Measurements from ENCODE around the gene MAP1LC3B2. TPM values are rescaled to one million over a fixed set of nuclear protein-coding genes. Genes with fewer than 3 reads are reported as not detected.

The MAP1LC3B2 gene
- total and polyA plus RNA-seq, 2 of the 8 experiments (the other 6 are each of a cell fraction or from before 2014, with no cell fraction given): 0.39 to 1.5 TPM

DNA sequence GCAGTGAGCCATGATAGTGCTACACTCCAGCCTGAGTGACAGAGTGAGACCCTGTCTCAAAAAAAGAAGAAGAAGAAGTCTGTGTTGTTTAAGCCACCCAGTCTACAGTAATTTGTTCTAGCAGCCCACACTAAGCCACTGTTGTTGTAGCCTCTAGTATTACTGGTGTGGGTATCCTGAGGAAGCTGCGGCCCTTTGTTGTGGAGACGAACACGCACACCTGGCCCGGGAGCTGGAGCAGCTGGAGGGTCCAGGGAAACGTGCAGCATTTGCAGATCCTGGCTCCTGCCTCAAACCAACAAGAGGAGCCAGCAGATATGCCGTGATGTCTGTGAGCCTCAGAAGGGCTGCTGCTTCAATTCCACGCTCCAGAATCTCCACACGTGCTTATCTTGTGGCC is 65.3 kb downstream of the MAP1LC3B2 start:
- H3K4me3 ChIP-seq (ENCODE audit: extremely low read depth in 1 of 4, insufficient read depth in 2 of 4, low read depth in 3 of 4, low read length in 4 of 4): no peak overlapping the region
- FAIRE-seq (no peak), DNase-seq (ENCODE audit: low read depth in 1 of 2, low spot score in 2 of 2) (no peak)
- peak overlapping the region; percentile 70 for H2AFZ ChIP-seq (ENCODE audit: low read length)
- H3K9ac ChIP-seq (replicated peaks in 1 of 4; ENCODE audit: extremely low read depth in 1 of 4, low read depth in 3 of 4, low read length in 3 of 4): no peak overlapping the region
- H2BK5ac ChIP-seq (ENCODE audit: low read depth, low read length): no peak overlapping the region
- no peaks in the 10 kb centered on the region for H3K79me2 ChIP-seq (ENCODE audit: control insufficient read depth in 1 of 2, insufficient read depth in 2 of 2, low read length in 2 of 2)
- POLR2A ChIA-PET (ENCODE audit: partially characterized antibody): interaction anchor here (1.2 kb wide), 1 partner anchor 9 kb away, joined by 3 read pairs; no protein-coding TSS in a partner anchor
- no peak overlapping the region; a peak in 1 of 4 replicates for H3K4me2 ChIP-seq (ENCODE audit: insufficient read depth in 1 of 2, low read depth in 2 of 2, low read length in 2 of 2)
- H2BK20ac ChIP-seq (ENCODE audit: low read length): no peak overlapping the region
- no peaks in the 10 kb centered on the region for H4K20me1 ChIP-seq (replicated peaks in 1 of 2; ENCODE audit: control insufficient read depth in 1 of 2, insufficient read depth in 2 of 2, low read length in 2 of 2)
- H3K36me3 ChIP-seq (ENCODE audit: control insufficient read depth in 2 of 4, insufficient read depth in 4 of 4, low read length in 3 of 4): no peaks in the 10 kb centered on the region
- no peak overlapping the region for H3K18ac ChIP-seq (ENCODE audit: extremely low read depth, low read length)
- no peak overlapping the region for H2BK120ac ChIP-seq (replicated peaks; ENCODE audit: low read depth, low read length)
- H3K4ac ChIP-seq (replicated peaks; ENCODE audit: insufficient read length, low read depth, low read length): no peak overlapping the region
- CTCF ChIA-PET (ENCODE audit: partially characterized antibody): interaction anchor here (1.0 to 2.0 kb wide), 3 partner anchors 8 to 20 kb away, joined by 3 to 5 read pairs (median 3); no protein-coding TSS in a partner anchor
- no peak overlapping the region for H2BK12ac ChIP-seq (ENCODE audit: low read depth, low read length)
- H3K23me2 ChIP-seq (ENCODE audit: low read depth, low read length): no peaks in the 10 kb centered on the region
- H4K5ac ChIP-seq (ENCODE audit: insufficient read length, low read depth, low read length): no peak overlapping the region
- no peaks in the 10 kb centered on the region for H3K79me1 ChIP-seq (ENCODE audit: low read depth, low read length)
- no peak overlapping the region for H4K8ac ChIP-seq (ENCODE audit: extremely low read depth, insufficient read depth, low read length)
- H3K23ac ChIP-seq (ENCODE audit: insufficient read length): no peak overlapping the region
- H3K4me1 ChIP-seq (replicated peaks in 1 of 4; ENCODE audit: control insufficient read depth in 3 of 4, insufficient read depth in 4 of 4, low read length in 3 of 4): peaks cover 0 to 5% (median 0%) of the 10 kb centered on the region in 4 experiments; a peak in 2 of 7 replicates
- 93% methylated on average over 8 of the region's 8 CpGs; no CpG with 5 or more reads in 1 of the 2 experiments for WGBS, 2 experiments (ENCODE audit: extremely low coverage in 1 of 2, insufficient coverage in 1 of 2, insufficient read length in 1 of 2, insufficient replicate concordance in 2 of 2, low coverage in 1 of 2, low lambda C conversion rate in 2 of 2, missing lambda C conversion rate in 1 of 2)
- H2AK5ac ChIP-seq (ENCODE audit: low read depth, low read length): no peak overlapping the region
- no peak overlapping the region for H3K14ac ChIP-seq (ENCODE audit: insufficient read length)
- no peak overlapping the region for H3K56ac ChIP-seq (replicated peaks; ENCODE audit: insufficient read length, low read depth, low read length)
- H3K27ac ChIP-seq (ENCODE audit: low read depth, low read length): no peak overlapping the region
- H2BK15ac ChIP-seq (ENCODE audit: low read length): no peak overlapping the region
- H3K9me3 ChIP-seq (ENCODE audit: insufficient read depth in 2 of 2, low read depth in 1 of 2, low read length in 1 of 2): peaks cover 8 to 13% of the 10 kb centered on the region in 2 experiments; a peak in 2 of 4 replicates
- no peaks in the 10 kb centered on the region for H3K27me3 ChIP-seq (replicated peaks in 1 of 4; ENCODE audit: control insufficient read depth in 3 of 4, extremely low read depth in 1 of 4, insufficient read depth in 3 of 4, low read length in 3 of 4)
- H4K91ac ChIP-seq (replicated peaks; ENCODE audit: insufficient read length, low read length): no peak overlapping the region
- TF ChIP-seq KDM1A (IDR thresholded peaks at IDR 0.05; ENCODE audit: borderline replicate concordance, low read length): no peak
- TF ChIP-seq CBX5 (IDR thresholded peaks at IDR 0.05; ENCODE audit: low read depth, low read length): no peak
- TF ChIP-seq ASH2L (IDR thresholded peaks at IDR 0.05; ENCODE audit: low read length): no peak
- TF ChIP-seq, protein P1, sequence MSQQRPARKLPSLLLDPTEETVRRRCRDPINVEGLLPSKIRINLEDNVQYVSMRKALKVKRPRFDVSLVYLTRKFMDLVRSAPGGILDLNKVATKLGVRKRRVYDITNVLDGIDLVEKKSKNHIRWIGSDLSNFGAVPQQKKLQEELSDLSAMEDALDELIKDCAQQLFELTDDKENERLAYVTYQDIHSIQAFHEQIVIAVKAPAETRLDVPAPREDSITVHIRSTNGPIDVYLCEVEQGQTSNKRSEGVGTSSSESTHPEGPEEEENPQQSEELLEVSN (IDR thresholded peaks at IDR 0.05): no peak
- TF ChIP-seq, protein P2, sequence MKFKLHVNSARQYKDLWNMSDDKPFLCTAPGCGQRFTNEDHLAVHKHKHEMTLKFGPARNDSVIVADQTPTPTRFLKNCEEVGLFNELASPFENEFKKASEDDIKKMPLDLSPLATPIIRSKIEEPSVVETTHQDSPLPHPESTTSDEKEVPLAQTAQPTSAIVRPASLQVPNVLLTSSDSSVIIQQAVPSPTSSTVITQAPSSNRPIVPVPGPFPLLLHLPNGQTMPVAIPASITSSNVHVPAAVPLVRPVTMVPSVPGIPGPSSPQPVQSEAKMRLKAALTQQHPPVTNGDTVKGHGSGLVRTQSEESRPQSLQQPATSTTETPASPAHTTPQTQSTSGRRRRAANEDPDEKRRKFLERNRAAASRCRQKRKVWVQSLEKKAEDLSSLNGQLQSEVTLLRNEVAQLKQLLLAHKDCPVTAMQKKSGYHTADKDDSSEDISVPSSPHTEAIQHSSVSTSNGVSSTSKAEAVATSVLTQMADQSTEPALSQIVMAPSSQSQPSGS (IDR thresholded peaks at IDR 0.05; ENCODE audit: low read length): no peak
- TF ChIP-seq BRCA1 (IDR thresholded peaks at IDR 0.05; ENCODE audit: low read depth, low read length): no peak

Measured in H1 (cell line).